K562 treated with DMSO at 1 percent for 48 hours (cell line): ENCODE data around the gene LHX3. TPM values are rescaled to one million over a fixed set of nuclear protein-coding genes. Genes with fewer than 3 reads are reported as not detected.

Experiments
- total RNA-seq: library from RNA; unstranded; fragments of 300-600 nt; gene quantifications from 2 replicates; pipeline ENCODE4 v1.2.3, GENCODE V29; 2022; ENCODE audit warnings: low replicate concordance; ENCODE audit errors: extremely low read depth

LHX3 gene
- total RNA-seq, result not detected in 2 replicates

DNA sequence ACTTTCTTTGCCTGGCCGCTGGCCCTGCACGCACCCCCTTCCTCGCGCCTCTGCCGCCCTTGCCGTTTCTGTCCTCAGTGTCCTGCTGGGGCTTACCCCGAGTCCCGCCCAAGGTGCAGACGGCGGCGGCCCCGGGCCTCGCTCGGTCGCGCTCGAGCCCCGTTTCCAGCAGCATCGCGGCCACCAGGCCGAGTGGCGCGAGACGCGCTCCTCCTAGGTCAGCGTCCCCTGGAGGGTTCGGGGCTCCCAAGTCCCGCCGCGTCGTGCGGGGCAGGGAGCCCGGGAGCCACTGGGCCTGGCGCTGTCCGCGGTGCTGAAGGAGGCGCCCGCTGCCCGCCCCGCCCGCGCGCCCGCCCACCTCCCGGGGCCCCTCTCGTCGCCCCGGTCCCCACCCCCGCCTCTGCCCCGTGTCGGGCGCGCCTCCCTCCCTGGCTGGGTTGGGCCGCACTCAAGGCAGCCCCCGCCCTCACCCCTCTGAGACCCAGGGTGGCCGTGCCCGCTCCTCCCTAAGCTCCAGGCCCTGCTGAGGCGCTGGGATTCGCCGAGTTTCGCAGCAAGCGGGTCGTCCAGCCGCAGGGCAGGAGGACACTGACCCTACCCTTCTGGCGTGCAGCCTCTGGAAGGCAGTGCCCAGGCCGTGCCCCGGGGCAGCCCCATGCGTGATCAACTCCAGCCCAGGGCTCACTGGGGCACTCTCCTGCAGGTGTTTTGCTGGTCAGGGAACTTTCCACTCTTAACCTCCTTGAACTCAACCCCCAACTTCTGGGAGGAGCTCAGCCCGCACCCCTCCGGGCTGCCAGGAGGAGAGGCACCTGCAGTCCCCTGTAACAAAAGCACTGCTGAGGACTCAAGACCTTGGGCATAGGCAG lies at the start of gene LHX3:
Gene LHX3, minus strand, starts transcription at position 291 of the 869 bp plus-strand sequence. Its CDS starts 116 bp downstream, at position 175.

GRCh38 chr9:136245219-136246150 lies 40.6 kb upstream of the LHX3 start, which contains the start of gene QSOX2:
Gene QSOX2, minus strand, starts transcription at chr9:136245812. Its CDS starts 9 bp downstream, at chr9:136245803.

Other genes with a start within 250 kb of the LHX3 start
- not detected in 2 replicates for gene UBAC1, start 243.8 kb downstream of the LHX3 start, total RNA-seq
- gene NACC2, start 109.8 kb downstream of the LHX3 start, total RNA-seq, result not detected in 2 replicates
- 280 TPM in 1 of 2 replicates, not detected in the other for gene TMEM250, start 86.3 kb downstream of the LHX3 start, total RNA-seq
- gene QSOX2, start 40.7 kb upstream of the LHX3 start, total RNA-seq, result not detected in 2 replicates
- gene CCDC187, start 99.0 kb upstream of the LHX3 start, total RNA-seq, result not detected in 2 replicates
- not detected in 2 replicates for gene GPSM1, start 122.4 kb upstream of the LHX3 start, total RNA-seq
- not detected in 2 replicates for gene DNLZ, start 158.6 kb upstream of the LHX3 start, total RNA-seq
- gene CARD9, start 168.5 kb upstream of the LHX3 start, total RNA-seq, result not detected in 2 replicates
- gene SNAPC4, start 195.0 kb upstream of the LHX3 start, total RNA-seq, result not detected in 2 replicates
- gene ENTR1, start 205.5 kb upstream of the LHX3 start, total RNA-seq, result not detected in 2 replicates
- not detected in 2 replicates for gene PMPCA, start 205.5 kb upstream of the LHX3 start, total RNA-seq
- not detected in 2 replicates for gene INPP5E, start 234.7 kb upstream of the LHX3 start, total RNA-seq